HTR-8/SVneo (cell line): ENCODE measurements around the gene EPSTI1.
"Not testable (repeated sequence)": the region's sequence is repeated elsewhere in the genome, so short reads cannot be mapped to it uniquely, and the experiment has no call there.

Experiments
- DNase-seq: peaks from one replicate; pipeline ENCODE4 v3.0.0; 2011; ENCODE audit warnings: low spot score, mixed read lengths; ENCODE audit not compliant: insufficient read length
- FAIRE-seq: peaks from 2 replicates; lab custom pipeline; 2011; peaks lifted over from hg19 to GRCh38; lab: Jason Lieb, UNC

EPSTI1 gene

DNA sequence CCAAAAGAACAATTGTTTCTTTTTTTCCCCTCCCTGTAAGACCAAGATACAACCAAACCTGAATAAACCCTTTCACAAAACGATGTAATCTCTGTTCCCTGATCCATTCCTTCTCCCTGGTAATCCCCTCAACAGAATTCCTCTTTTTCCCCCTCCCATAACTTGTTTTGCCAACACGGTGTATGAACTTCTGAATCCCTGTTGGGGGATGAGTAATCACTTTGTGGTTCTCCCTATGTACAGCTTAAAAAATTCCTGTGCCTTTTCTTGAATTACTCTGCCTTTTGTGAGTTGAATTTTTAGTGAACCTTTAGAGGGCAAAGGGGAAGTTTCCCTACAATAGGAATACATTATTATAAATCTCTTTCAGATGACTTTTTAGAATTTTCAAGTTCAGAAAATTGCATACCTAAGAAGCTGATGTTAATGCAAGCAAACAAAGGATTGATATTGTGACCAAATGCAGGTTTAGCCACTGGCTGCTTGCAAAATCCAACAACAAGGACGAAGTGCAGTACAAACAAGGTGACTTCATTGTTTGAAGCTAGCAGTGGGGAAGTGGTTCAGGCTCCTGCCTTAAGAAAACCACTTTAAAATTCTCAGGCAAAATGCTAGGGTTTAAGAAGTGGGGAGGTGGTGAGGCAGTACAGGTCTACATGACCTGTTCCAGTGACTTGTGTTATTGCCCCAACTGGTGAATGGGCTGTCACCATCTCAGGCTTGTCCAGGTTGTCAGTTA, 15.0 kb upstream of the EPSTI1 start:
- DNase-seq: no peak
- no peak for FAIRE-seq

DNA sequence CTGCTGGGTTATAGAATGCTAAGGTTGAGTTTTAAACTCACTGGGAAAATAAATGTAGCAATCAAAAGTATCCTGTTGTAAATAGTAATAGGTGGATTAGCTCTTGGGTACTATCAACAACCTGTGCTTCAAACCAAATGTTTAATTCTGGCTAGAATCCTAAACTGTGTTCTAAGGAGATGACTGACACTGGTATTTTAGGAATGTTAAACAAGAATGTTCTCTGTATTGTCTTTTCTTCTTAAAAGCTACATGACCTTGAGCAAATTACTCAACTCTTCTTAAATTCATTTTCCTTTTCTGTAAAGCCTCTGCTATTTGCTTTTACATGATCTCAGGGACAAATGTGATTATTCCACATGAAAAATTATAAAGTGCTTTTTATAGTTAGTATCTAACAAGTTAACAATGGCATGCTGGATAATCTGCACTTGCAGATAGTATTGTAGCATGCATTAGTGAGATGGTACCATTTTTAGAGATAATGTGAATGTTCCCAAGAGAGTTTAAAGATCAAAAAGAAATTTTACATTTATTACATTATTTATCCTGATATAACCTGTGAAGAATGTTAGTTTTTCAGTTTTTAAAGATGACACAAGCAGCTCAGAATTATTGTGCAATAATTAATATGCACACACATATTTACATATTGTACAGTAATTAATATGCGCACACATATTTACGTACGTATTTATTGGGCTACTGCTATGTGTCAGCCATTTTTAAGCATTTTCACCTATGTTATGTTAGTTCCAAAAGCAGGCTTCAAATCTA, 13.6 kb upstream of the EPSTI1 start:
- FAIRE-seq (no peak), DNase-seq (no peak)

DNA sequence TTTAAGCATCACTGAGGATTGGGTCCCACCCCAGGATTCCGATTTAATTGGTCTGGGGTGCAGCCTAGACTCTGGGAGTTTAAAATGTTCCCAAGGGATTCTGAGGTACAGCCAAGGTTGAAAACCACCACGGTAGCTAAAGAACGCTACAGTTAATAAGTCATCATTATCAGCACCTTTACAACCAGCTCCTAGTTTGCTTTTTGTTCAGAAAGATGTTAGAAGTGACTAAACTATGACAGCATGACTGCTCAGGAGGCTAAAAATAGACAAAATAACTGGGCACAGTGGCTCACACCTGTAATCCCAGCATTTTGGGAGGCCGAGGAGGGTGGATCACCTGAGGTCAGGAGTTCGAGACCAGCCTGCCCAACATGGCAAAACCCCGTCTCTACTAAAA, 11.7 kb upstream of the EPSTI1 start:
- no peak for FAIRE-seq
- DNase-seq: no peak

DNA sequence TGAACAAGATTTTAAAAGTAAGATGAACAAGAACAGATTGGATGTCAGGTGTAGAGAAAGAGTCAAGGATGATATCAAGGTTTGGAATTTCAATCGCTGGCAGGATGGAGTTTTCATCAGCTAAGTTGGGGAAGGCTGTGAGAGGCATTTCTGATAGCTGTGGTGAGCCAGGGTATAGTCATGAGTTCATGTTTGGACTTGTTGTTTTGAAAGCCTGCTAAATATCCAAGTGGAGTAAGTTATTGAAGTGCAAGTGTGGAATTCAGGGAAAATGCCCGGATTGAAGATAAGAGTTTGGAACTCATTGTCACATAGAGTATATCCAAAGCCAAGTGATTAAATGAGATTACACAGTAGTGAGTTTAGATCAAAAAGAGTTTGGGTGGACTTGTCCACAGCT, 11.0 kb upstream of the EPSTI1 start:
- FAIRE-seq: no peak
- no peak for DNase-seq

DNA sequence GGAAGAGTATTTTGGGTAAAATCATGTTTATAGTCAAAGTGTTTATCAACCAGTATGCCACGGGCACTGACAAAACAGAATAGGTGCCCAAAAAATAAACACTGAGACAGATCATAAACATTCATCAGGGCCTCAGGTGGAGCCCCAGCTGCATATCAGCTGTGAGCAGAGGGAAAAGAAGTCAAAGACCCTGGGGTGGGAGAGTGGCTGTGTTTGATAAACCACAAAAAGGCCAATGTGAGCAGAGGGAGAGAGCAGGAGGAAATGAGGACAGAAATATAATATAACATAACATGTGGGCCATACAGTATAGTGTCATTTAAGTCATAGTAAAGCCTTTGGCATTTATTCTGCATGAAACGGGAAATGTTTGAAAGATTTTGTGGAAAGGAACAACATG, 10.0 kb upstream of the EPSTI1 start:
- FAIRE-seq: no peak
- DNase-seq: no peak

DNA sequence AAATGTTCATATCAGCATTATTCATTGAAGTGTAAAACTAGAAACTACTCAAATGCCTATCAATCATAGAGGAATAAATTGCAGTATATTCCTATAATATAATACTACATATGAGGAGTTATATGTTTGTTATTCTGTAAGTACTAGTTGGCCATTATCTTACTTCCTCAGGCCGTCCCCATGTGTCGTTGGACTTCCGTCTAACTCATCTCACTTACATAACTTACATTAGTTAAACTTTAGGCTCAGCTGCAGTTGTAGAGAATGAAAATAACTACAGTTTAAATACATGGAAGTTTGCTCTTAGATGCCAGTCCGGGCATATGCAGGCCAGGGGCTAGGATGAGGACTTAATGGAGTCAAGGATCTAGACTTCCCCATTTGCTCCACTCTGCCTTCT, 8.6 kb upstream of the EPSTI1 start:
- FAIRE-seq (no peak), DNase-seq (no peak)

DNA sequence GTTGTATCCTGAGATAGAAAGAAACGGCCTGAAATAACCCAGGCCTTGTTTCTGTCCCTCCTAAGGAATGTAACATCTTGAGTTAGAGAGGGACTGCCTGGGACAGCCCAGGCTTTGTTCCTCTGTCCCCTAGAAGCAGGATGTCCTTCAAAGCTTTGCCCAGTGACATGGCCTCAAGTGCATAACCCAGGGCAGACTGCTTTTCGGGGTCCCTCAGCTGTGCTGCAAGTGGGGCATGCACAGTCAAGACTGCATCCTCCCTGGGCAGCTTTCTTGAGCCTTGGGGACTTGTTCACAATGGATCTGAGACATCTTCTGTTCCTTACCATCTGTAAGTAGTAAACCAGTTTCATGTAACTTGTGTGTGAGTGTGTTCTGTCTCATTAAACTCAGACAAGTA, 7.5 kb upstream of the EPSTI1 start:
- FAIRE-seq (no peak), DNase-seq (no peak)

DNA sequence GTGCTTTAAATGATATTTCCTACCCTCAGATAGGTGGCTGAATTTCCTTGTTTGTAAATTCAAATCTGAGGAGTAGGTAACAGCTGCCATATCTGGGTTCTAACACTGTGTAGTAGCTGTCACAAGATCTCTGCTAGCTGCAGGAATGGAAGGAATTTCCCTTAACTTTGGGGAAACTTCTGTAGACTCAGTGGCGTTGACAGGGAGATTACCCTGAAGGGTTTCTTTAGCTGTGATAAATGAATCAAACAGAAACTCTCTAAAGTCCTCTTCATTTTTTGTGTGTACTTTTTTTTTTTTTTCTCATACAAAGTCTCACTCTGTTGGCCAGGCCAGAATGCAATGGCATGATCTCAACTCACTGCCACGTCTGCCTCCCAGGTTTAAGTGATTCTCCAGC, 5.3 kb upstream of the EPSTI1 start:
- FAIRE-seq (no peak), DNase-seq (no peak)

DNA sequence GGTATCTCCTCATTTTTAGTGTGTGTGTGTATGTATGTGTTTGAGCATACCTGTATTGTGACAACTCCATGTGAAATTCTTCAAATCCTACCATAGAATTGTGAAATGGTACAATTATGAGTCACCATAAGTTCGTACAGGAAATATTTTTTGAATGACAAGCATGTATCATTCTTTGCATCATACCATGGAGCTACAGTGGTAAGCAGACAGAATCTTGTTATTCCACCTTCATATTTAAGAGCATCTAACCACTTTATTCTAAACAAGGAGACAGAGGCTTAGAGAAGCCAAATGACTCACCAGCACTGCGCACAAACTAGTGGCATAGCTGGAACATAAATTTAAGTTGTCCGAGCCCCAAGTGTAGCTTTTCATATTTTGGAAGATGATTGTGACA, 4.5 kb upstream of the EPSTI1 start:
- FAIRE-seq: no peak
- DNase-seq: peak; percentile 60

DNA sequence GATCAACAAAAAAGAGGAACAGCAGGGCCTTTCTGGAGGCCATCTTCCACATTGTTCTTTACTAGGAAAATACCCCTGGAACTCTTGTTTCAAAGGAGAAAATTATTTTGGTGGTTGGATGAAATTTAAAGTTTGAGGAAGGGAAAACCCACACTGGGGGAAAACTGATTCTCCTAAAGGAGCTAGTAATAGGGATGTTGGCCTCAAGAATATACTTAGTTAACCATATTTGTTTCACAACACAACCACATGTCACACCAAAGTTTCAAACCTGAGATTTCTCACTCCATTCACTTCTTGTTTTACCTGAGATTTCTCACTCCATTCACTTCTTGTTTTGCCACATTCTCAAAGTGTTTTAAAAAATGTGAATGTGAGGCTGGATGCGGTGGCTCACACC, 2.8 kb upstream of the EPSTI1 start:
- DNase-seq (no peak), FAIRE-seq (no peak)

DNA sequence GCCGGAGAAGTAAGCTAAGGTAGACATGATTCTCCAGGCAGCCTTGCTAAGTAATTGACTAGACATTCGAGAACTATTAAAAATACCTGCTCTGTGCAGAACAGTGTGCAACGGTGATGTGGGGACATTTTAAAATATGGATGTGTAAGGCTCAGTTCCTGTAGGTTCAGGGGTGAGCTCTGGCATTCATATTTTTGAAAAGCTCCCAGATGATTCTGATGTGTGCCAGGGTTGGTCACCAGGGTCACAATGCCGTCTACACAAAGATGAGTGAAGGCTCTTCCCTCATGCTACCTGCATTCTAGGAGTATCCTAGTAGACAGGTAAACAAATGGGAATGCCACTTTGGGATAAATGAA, 702 bp upstream of the EPSTI1 start:
- DNase-seq (no peak), FAIRE-seq (no peak)

DNA sequence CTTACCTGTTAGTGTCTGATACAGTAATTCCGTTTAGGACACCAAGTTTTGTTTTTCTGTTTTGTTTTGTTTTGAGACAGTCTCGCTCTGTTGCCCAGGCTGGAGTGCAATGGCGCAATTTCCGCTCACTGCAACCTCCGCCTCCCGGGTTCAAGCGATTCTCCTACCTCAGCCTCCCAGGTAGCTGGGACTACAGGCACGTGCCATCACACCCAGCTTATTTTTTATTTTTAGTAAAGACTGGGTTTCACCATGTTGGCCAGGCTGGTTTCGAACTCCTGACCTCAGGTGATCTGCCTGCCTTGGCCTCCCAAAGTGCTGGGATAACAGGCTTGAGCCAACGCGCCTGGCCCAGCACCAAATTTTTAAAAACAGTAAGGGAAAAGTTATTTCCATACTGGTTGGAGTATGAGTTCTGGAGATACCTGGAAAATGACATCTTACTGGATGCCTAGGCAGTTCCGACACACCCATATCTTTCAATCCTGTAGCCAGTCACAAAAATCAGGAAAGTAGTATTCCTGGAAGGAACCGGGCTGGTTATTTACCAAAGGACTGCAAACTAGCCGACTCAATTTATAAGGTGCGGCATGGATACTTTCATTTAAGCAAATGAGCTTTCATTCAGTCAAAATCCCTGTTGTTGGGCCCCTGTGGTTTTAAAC, 676 bp downstream of the EPSTI1 start:
- DNase-seq, FAIRE-seq: not testable (repeated sequence)

DNA sequence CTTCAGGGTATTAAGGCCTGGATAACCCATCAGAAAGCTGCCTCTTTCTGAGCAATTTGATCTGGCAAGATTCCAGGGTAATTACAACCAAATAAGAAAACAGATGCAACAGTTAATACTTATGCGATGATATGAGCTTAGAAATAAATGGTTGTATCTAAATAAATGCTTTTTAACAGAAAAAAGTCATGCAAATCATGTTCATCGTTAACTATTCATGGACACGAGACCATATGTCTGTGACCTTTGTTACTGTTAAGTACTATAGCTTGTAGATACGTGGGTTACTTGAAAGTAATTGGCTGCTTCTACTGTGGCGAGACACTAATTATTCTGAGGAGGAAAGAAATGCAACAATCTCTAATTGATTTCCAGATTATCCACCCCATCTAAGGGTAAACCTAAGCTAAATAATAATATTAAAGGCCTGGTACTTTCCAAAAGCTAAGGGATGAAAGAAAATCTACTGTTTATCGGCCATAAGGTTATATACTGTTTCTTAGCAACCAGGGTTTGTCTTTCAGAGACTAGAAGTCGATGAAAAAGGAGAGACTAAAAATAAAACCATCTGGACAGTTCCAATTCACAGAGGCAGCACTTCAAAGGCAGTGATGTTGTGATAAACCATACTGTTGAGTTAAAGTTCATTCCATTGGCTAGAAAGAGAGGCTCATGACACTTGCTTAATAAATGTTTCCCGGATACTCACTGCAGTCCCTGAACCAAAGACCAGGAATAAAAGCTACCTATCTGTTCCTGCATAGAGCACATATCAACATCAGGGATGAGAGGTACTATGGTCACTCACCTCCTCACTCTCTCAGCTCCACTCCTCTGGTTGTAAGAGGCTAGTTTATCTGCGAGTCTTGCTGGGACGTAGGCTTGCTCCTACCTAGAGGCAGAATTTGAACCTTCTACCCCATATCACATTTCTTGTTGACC, 1.5 kb downstream of the EPSTI1 start:
- no peak for FAIRE-seq

DNA sequence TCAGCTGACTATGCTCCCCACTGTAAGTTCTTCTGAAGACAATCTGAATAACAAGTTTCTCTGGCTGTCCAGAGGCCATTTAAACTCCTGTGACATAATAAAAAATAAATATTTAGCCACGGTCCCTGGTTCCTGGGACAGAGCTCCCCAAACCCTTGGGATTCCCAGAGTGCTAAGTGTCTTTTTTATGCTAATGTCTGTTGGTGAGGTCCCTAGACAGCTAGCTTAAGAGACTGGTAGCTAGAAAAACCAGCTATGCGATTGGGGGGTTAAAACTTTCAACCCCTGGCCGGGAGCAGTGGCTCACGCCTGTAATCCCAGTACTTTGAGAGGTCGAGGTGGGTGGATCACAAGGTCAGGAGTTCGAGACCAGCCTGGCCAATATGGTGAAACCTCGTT, 5.9 kb downstream of the EPSTI1 start:
- no peak for DNase-seq
- no peak for FAIRE-seq

More for the DNA sequence above, 1.5 kb downstream of the EPSTI1 start:
- DNase-seq: no peak

DNA sequence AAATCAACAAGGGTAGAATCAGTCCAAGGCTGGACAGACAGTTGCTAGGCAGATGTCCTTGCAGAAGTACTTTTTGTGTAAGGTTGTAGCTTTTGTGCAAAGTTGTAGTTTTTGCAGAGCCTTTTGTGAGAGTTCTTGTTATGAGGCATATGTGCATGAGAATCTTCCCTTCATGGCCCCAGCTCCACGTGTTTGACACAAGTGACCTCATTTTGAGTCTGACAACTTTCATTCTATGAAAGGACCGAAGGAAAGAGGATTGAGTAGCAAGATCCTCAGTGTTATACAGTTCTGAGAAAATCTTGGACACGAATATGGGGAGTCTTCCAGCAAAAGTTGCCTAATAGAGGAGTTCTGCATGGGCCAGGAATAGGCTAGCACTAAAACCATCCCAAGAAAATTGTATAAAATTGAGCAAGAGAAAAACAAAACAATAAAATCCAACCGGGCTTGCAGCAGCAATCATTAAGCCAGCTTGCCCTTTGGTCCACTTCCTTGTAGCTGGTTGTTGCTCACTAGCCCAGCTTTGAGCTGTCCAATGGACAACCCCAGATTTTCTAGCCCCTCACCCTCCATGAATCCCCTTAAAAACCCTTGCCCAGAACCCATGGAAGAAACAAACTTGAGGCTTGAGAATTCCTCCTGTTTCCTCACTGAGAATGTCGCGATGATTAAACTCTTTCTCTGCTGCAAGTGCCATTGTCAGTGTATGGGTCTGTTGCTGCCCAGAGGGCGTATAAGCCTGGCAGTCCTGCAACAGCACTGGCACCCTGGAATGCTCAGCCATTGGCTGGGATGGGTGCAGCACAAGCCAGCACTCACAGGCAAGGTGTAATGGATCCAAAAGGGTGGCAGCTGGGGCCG, 6.5 kb downstream of the EPSTI1 start:
- no peak for DNase-seq
- no peak for FAIRE-seq

DNA sequence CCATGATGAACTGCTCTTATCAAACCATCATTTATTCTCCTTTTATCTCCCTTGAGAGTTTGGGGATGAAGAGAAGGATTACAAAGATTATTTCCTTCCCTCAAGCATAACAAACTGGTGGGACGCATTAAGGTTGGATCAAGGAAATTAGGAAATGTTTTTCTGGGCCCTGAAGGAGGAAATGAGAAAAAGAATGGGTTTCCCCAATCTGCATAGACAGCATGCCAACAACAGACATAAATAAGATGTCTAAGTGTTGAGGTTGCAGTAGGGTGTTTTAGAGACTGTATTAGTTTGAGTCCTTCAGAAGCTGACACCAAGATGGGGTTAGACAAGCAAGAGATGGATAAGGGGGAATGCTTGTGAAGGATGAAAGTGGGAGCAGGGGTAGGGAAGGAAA, 7.3 kb downstream of the EPSTI1 start:
- DNase-seq (no peak), FAIRE-seq (no peak)

DNA sequence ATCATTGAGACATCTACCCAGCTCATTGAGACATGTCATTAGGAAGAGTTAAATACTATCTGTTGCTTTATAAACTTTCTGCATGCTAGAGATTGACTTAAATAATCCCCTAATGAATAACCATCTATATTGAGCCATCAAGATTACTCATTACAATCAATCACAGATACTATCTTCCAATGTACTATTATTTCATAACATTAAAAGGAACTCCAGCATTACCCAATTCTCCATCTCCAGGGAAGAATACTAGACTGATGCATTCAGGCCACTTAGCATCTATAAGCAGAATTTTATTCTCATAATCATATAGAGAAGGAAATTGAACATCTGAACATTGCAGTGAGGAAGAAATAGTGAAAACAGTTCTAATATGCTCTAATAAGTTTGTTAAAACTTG, 8.0 kb downstream of the EPSTI1 start:
- DNase-seq (no peak), FAIRE-seq (no peak)

DNA sequence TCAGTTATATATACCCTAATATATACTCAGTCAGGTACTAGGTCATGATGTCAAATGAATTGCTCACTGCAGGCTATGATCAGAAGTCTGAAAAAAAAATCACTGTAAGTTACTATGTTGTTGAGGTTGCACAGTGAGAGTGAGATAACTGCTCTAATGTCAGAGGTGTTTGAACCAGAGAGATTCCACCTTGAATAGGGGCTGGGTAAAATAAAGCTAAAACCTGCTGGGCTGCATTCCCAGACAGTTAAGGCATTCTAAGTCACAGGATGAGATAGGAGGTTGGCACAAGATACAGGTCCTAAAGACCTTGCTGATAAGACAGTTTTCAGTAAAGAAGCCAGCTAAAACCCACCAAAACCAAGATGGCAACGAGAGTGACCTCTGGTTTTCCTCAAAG, 10.2 kb downstream of the EPSTI1 start:
- FAIRE-seq (no peak), DNase-seq (no peak)

DNA sequence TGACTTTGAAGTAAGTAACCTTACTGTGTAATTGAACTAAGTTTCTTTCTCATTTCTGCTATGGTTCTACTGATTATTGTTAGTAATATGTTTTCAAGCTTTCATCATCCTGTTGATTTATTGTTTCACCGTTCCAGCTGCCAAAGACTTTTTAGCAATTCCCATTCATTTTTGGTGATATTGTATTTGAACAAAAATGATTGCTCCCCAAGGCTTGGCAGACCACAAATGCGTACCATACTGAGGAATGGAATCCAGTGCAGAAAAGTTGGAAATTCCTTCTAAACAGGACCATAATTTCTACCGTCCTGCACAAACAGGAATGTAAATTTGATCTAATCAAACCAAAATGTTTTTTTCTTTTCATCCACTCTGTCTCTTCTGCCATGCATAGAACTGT, 10.7 kb downstream of the EPSTI1 start:
- FAIRE-seq (no peak), DNase-seq (no peak)
